VCaP (cell line): ENCODE measurements around the gene MYO16.

ENCODE experiments used
- H3K27ac ChIP-seq: fragments of 450-650 bp; 2 replicates; pipeline ENCODE4 v1.5.1; 2017
- TF ChIP-seq, protein P1 (sequence below): fragments of 450-650 bp; conservative IDR thresholded peaks from 2 replicates; pipeline ENCODE4 v1.5.1; 2017; ENCODE audit warnings: mild to moderate bottlenecking, moderate library complexity

MYO16 gene

DNA sequence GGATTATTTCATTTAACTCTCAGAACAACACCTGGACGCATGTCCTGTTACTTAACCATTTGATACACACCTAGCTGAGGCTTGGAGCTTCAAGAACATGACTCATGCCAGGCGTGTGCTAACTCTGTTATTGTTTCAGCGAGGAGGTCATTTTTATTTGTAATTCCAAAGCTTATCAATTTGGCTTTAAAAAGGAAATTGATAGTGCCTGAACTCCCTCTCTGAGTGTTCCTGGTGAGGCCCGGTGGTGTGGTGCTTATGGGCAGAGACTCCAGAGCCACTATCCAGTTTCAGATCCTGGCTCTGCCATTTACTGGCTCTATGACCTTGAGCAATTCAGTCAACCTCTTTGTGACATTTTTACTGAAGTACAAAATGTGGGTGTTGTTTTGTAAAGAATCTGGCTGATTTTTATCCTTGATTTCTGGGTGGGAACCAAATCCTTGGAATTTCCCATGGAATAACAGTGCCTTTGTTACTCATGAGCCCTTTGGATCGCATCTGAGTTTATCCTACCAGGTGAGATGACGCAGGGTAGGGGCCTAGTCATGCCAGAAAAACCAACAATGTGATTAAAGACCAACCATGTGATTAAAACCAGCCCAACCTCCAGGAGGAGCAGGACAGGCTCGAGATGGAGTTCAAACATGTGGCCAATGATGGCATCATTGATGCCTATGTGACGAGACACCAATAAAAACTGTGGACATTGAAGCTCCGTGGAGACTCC, 198.8 kb downstream of the MYO16 start:
- TF ChIP-seq, protein P1, sequence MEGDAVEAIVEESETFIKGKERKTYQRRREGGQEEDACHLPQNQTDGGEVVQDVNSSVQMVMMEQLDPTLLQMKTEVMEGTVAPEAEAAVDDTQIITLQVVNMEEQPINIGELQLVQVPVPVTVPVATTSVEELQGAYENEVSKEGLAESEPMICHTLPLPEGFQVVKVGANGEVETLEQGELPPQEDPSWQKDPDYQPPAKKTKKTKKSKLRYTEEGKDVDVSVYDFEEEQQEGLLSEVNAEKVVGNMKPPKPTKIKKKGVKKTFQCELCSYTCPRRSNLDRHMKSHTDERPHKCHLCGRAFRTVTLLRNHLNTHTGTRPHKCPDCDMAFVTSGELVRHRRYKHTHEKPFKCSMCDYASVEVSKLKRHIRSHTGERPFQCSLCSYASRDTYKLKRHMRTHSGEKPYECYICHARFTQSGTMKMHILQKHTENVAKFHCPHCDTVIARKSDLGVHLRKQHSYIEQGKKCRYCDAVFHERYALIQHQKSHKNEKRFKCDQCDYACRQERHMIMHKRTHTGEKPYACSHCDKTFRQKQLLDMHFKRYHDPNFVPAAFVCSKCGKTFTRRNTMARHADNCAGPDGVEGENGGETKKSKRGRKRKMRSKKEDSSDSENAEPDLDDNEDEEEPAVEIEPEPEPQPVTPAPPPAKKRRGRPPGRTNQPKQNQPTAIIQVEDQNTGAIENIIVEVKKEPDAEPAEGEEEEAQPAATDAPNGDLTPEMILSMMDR: no peak
- H3K27ac ChIP-seq: no peak overlapping the region

DNA sequence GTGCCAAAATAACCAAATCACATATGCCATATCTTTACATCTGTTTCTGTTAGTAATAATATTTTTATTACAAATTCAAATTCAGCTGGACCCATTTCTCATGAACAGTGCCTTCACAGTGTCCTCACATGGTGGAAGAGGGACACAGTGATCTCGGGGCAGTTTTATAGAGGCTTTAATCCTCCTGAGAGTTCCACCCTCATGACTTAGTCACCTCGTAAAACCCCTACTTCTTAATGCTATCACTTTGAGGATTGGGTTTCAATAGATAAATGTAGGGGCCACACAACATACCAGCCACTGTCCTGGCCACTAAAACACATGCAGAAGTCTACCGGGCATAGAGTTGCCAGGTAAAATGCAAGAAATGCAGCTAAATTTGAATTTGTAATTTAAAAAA, 201.5 kb downstream of the MYO16 start:
- H3K27ac ChIP-seq: no peak overlapping the region
- TF ChIP-seq, protein P1: no peak

DNA sequence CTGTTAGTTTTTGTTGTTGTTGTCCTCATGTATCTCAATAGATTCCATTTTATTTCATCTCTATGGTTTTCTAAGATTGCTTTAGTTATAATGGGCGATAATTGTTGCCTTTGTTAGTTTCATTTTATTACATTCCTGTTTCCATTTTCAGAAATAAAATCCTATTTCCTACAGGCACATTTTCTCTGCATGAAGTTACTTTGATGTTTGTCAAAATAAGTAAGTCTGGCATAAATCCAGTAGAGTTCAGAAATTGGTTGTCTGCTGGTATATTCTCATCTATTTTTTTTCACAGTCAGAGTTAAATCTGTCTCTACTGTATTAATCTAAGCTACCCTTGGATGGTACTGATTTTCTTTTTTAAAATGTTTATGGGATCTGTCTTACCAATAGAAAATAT, 204.1 kb downstream of the MYO16 start:
- TF ChIP-seq, protein P1: no peak

DNA sequence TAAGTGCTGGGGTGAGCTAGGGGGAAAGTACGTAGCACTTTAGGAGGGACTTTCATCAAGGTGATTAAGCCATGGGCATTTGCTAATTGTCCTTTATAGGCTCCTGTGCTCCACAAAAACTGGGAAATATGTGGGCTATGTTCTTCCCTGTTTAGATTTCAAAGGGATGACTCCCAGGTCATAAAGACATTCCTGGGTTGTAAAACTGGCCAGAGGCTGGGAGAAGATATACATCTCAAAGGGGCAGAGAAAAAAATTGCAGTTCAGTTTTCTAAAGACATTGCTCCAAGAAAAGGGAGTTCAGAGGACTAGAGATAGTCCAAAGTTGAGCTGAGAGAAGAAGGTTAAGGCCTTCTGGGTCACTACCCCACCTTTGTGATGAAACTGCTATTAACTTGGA, 204.8 kb downstream of the MYO16 start:
- TF ChIP-seq, protein P1: no peak
- H3K27ac ChIP-seq: no peak overlapping the region

More for the DNA sequence above, 204.1 kb downstream of the MYO16 start:
- no peak overlapping the region for H3K27ac ChIP-seq

DNA sequence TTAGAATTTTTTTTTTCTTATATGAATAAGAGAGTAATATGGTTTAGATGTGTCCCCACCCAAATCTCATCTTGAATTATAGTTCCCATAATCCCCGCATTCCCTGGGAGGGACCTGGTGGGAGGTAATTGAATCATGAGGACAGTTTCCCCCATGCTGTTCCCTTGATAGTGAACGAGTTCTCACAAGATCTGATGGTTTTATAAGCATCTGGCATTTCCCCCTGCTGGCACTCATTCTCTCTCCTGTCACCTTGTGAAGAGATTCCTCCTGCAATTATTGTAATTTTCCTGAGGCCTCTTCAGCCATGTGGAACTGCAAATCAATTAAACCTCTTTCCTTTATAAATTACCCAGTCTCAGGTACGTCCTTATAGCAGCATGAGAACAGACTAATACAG, 205.7 kb downstream of the MYO16 start:
- TF ChIP-seq, protein P1: no peak
- no peak overlapping the region for H3K27ac ChIP-seq

DNA sequence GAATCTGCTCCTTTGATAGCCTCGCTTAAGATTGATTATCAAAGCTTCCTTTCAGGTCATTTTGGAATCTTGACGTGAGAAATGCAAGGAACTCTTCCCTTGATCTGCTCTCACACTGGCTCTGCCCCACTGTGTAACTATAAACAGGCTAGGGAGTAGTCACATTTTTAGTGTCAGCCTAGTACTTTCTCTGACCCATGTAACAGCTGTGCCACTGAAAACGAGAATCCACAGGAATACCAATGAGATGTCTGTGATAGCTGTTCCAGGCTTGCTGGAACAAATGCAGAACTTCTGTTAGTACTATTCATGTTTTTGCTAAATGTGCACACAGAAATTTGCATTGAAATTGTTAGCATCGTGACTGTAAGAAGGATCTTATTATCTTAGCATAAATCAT, 221.3 kb downstream of the MYO16 start:
- H3K27ac ChIP-seq: no peak overlapping the region
- TF ChIP-seq, protein P1: no peak

DNA sequence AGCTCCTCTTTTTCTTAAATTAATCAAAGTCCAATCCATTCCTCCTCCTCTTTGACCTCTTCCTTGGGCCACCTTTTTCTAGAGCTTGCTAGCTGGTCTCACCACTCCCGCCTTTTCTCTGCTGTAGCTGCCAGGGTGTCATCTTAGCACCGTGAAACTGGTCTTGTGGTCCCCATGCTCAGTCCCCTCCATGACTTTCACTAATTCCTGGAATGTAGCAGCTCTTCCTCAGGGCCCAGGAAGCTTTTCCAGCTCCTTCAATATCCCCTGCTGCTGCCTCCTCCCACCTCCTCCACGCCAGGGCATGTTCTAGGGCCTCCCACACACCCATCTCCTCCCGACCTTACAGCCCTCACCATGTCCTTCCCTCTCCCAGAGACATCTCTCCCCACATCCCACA, 222.2 kb downstream of the MYO16 start:
- TF ChIP-seq, protein P1: no peak
- no peak overlapping the region for H3K27ac ChIP-seq
